GM12873 (cell line): ENCODE measurements around the gene LMO7.

Experiments used
- CTCF ChIP-seq: IDR thresholded peaks from 2 replicates; pipeline ENCODE4 v1.5.1; 2012; ENCODE audit warnings: low read depth, mild to moderate bottlenecking, moderate library complexity, low read length, control low read depth; ENCODE audit not compliant: insufficient read depth; ENCODE audit errors: missing control alignments

LMO7 gene

GRCh38 chr13:75812751-75813181 is 176.6 kb downstream of the LMO7 start:
- TF ChIP-seq CTCF: no peak

GRCh38 chr13:75813323-75813722 is 177.2 kb downstream of the LMO7 start:
- no peak for TF ChIP-seq CTCF

GRCh38 chr13:75818179-75818967 is 182.2 kb downstream of the LMO7 start:
- TF ChIP-seq CTCF: no peak

- no peak for TF ChIP-seq CTCF
Observed at GRCh38 chr13:75818968-75819225, 182.8 kb downstream of the LMO7 start.

- no peak for TF ChIP-seq CTCF
Observed at GRCh38 chr13:75825161-75825560, 189.0 kb downstream of the LMO7 start.

- TF ChIP-seq CTCF: no peak
Observed at GRCh38 chr13:75825594-75825993, 189.5 kb downstream of the LMO7 start.

- TF ChIP-seq CTCF: no peak
Observed at GRCh38 chr13:75826391-75826790, 190.3 kb downstream of the LMO7 start.

- TF ChIP-seq CTCF: no peak
Observed at GRCh38 chr13:75829830-75830229, 193.7 kb downstream of the LMO7 start.
